HFFc6 (cell line): ENCODE results near the gene TRIM4. TPM values are rescaled to one million over a fixed set of nuclear protein-coding genes. Genes with fewer than 3 reads are reported as not detected.
A peak's percentile ranks its signal among the peaks of the same experiment; 100 is the strongest.

Experiments
- DNase-seq: peaks from one replicate; pipeline ENCODE4 v3.0.0-alpha.2; 2018
- H3K27ac Mint-ChIP-seq: 2 replicates; pipeline ENCODE4 v1.8.0; 2020; ENCODE audit warnings: mild to moderate bottlenecking, mixed read lengths
- H3K27me3 Mint-ChIP-seq: 2 replicates; pipeline ENCODE4 v1.8.0; 2021; ENCODE audit warnings: mild to moderate bottlenecking, moderate library complexity, mixed read lengths; ENCODE audit not compliant: insufficient read depth
- H3K36me3 Mint-ChIP-seq: 2 replicates; pipeline ENCODE4 v1.8.0; 2021; ENCODE audit warnings: low read depth, mixed read lengths
- H3K4me1 Mint-ChIP-seq: 2 replicates; pipeline ENCODE4 v1.8.0; 2020; ENCODE audit warnings: low read depth, mixed read lengths
- H3K4me3 Mint-ChIP-seq: 2 replicates; pipeline ENCODE4 v1.8.0; 2020; ENCODE audit warnings: mild to moderate bottlenecking, moderate library complexity, mixed read lengths
- H3K9me3 Mint-ChIP-seq: 2 replicates; pipeline ENCODE4 v1.8.0; 2020; ENCODE audit warnings: mild to moderate bottlenecking, mixed read lengths
- total RNA-seq, 6 experiments: library from RNA; stranded (reverse); fragmentation: NEBNext Ultra II Directional; extraction: Animal tissue kit (Norgen Biotek cat#: 25700); gene quantifications; 2 replicates in 1 of 6; 3 replicates in 5 of 6; pipeline ENCODE4 v1.2.3, GENCODE V29; 2021
- TF ChIP-seq, protein P1 (sequence below): fragments of 200-600 bp; sonication (generic); IDR thresholded peaks from 2 replicates; pipeline ENCODE4 v1.5.0; 2021; ENCODE audit warnings: antibody characterized with exemption, mild to moderate bottlenecking

Gene TRIM4
- total RNA-seq, 6 experiments from 2014 or later, result 22.0 to 24.6 (median 22.9) TPM

DNA sequence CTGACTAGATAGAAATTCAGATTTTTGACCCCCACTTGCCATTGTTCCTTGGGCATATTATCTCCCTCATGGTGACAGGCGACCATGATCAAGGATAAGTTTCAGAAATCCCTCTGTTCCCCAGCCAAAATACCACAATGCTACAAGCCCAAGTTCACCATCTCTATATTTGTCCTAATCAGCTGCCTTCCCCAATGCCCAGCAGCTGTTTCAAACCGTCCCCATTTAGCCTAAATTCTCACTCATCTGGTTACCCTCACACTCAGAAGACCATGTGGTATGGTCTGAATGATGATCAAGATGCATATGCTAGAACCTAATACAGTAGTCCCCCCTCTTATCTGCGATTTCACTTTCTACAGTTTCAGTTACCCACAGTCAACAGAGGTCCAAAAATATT is 11.0 kb upstream of the TRIM4 start:
- no peak for DNase-seq
- Mint-ChIP-seq H3K4me1 (peaks cover 18% of the 10 kb centered on the region), H3K9me3 (no peaks in the 10 kb centered on the region), H3K4me3 (no peak overlapping the region), H3K27me3 (peaks cover 26% of the 10 kb centered on the region), H3K36me3 (no peaks in the 10 kb centered on the region), H3K27ac (no peak overlapping the region)
- TF ChIP-seq, protein P1, sequence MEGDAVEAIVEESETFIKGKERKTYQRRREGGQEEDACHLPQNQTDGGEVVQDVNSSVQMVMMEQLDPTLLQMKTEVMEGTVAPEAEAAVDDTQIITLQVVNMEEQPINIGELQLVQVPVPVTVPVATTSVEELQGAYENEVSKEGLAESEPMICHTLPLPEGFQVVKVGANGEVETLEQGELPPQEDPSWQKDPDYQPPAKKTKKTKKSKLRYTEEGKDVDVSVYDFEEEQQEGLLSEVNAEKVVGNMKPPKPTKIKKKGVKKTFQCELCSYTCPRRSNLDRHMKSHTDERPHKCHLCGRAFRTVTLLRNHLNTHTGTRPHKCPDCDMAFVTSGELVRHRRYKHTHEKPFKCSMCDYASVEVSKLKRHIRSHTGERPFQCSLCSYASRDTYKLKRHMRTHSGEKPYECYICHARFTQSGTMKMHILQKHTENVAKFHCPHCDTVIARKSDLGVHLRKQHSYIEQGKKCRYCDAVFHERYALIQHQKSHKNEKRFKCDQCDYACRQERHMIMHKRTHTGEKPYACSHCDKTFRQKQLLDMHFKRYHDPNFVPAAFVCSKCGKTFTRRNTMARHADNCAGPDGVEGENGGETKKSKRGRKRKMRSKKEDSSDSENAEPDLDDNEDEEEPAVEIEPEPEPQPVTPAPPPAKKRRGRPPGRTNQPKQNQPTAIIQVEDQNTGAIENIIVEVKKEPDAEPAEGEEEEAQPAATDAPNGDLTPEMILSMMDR, result no peak

- peaks cover 18% of the 10 kb centered on the region for H3K4me1 Mint-ChIP-seq
- DNase-seq, result no peak
- H3K9me3 Mint-ChIP-seq, result no peaks in the 10 kb centered on the region
- peak overlapping the region; percentile 84 for H3K4me3 Mint-ChIP-seq
- no peaks in the 10 kb centered on the region for H3K36me3 Mint-ChIP-seq
- peaks cover 21% of the 10 kb centered on the region for H3K27me3 Mint-ChIP-seq
- H3K27ac Mint-ChIP-seq, result no peak overlapping the region
- TF ChIP-seq, protein P1, result no peak
Observed at GRCh38 chr7:99929730-99930053, 10.4 kb upstream of the TRIM4 start.

DNA sequence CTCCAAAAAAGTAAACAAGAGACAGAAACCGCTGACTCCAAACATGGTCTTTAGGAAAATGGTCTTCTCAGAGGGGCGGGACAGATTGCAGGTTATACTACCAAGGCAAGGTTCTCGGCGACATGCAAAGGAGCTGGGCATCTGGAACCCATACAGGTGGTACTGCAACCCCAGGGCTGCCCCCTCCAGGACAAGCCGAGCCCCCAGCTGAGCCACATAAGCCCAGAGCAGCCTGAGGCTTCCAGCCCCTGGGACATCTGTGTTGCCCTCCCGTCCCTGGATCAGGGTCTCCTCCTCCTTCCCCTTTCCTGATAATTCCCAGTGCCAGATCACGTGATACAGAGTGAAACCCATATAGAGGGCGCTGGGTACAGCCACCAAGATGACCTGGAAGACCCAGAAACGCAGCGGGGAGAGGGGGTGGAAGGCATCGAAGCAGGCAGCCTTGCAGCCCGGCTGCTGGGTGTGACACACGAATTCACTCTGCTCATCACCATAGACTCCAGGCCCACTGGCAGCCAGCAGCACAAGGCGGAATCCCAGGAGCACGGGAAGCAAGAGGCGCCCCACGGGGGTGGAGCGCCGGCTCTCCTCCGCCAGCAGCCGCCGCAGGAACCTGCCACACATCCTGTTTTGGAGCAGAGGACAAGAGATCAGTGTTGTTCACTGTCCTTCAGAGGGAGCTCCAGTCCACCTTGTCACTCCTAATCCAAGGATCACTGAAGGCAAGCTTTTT is 9.8 kb upstream of the TRIM4 start, which contains the start of gene GJC3:
Gene GJC3, minus strand, starts transcription at position 627 of the 736 bp plus-strand sequence. Its CDS starts 0 bp downstream, at position 627.
- TF ChIP-seq, protein P1, result peak; percentile 50
- H3K27ac Mint-ChIP-seq, result no peak within 1 kb of the TSS
- H3K36me3 Mint-ChIP-seq, result no peaks in the 10 kb centered on the region
- no peaks in the 10 kb centered on the region for H3K9me3 Mint-ChIP-seq
- peak; percentile 66 for DNase-seq
- peaks cover 19% of the 10 kb centered on the region for H3K27me3 Mint-ChIP-seq
- peak within 1 kb of the TSS; percentile 84 for H3K4me3 Mint-ChIP-seq
- peaks cover 18% of the 10 kb centered on the region for H3K4me1 Mint-ChIP-seq

DNA sequence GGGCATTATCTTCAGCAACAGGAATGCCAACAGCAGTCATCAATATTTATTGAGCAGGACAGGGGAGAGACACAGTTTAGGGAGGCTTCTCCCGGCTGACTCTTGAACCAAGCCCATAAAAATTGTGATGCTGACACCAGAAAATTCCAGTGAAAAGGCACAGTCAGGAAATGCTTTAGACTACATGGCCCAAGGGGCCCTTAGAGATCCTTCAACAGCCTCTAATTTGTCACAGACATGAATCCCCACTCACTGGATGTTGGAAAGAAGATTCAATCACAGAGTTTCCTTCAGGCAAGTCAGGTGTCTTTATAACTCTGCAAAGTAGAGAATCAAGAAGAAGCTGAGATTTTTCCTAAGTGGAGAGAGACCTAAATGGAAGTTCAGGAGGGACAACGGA is 8.9 kb upstream of the TRIM4 start:
- no peaks in the 10 kb centered on the region for H3K36me3 Mint-ChIP-seq
- H3K9me3 Mint-ChIP-seq, result no peaks in the 10 kb centered on the region
- no peak overlapping the region for H3K4me3 Mint-ChIP-seq
- no peak for DNase-seq
- TF ChIP-seq, protein P1, result no peak
- no peak overlapping the region for H3K27ac Mint-ChIP-seq
- peaks cover 13% of the 10 kb centered on the region for H3K27me3 Mint-ChIP-seq
- H3K4me1 Mint-ChIP-seq, result peaks cover 18% of the 10 kb centered on the region

DNA sequence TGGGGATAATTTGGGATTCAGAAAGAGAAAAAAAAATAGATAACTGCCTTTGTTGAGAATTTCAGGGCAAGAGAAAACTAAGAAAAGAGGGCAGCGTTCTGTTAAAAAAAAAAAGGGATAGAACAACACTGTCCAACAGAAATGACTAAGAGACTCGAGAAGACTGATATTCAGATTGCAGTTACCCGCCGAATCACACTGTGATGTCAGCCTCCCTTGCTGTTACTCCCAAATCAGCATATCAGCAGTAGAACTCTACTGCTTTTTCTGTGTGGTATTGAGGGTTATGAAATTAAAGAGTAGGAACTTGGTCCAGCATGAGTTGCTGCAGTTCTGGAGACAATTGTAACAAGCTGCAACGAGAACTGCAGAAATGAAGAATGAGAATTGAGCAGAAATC is 8.2 kb upstream of the TRIM4 start:
- H3K4me1 Mint-ChIP-seq, result peaks cover 18% of the 10 kb centered on the region
- H3K4me3 Mint-ChIP-seq, result no peak overlapping the region
- TF ChIP-seq, protein P1, result no peak
- no peak for DNase-seq
- no peaks in the 10 kb centered on the region for H3K9me3 Mint-ChIP-seq
- H3K27me3 Mint-ChIP-seq, result peaks cover 8% of the 10 kb centered on the region
- no peak overlapping the region for H3K27ac Mint-ChIP-seq
- no peaks in the 10 kb centered on the region for H3K36me3 Mint-ChIP-seq
